Chondrocyte (in vitro differentiated cells): ENCODE measurements around the gene UBA7. TPM values are rescaled to one million over a fixed set of nuclear protein-coding genes. Genes with fewer than 3 reads are reported as not detected.
A peak's percentile ranks its signal among the peaks of the same experiment; 100 is the strongest.

Experiments used
- DNase-seq: peaks from one replicate; pipeline ENCODE4 v3.0.0; 2021; ENCODE audit warnings: mixed read lengths, low spot score
- H3K27ac Mint-ChIP-seq: one replicate; pipeline ENCODE4 v1.8.0; 2021; ENCODE audit warnings: mild to moderate bottlenecking, moderate library complexity, mixed read lengths; ENCODE audit not compliant: unreplicated experiment
- H3K27me3 Mint-ChIP-seq: 2 replicates; pipeline ENCODE4 v1.8.0; 2021; ENCODE audit warnings: low read depth, mixed read lengths
- H3K36me3 Mint-ChIP-seq: 2 replicates; pipeline ENCODE4 v1.8.0; 2021; ENCODE audit warnings: low read depth, mixed read lengths
- H3K4me1 Mint-ChIP-seq: 2 replicates; pipeline ENCODE4 v1.8.0; 2021; ENCODE audit warnings: low read depth, mild to moderate bottlenecking, mixed read lengths
- H3K4me3 Mint-ChIP-seq: one replicate; pipeline ENCODE4 v1.8.0; 2021; ENCODE audit warnings: mild to moderate bottlenecking, moderate library complexity, mixed read lengths; ENCODE audit not compliant: unreplicated experiment
- H3K9me3 Mint-ChIP-seq: 2 replicates; pipeline ENCODE4 v1.8.0; 2021; ENCODE audit warnings: low read depth, mixed read lengths
- CTCF ChIP-seq: fragments of 200-600 bp; sonication (generic); IDR thresholded peaks from 2 replicates; pipeline ENCODE4 v1.5.0; 2021; ENCODE audit warnings: antibody characterized with exemption, mild to moderate bottlenecking, moderate library complexity
- microRNA-seq: library from miRNA; unstranded; fragments of <30 nt; microRNA quantifications from one replicate; pipeline ENCODE4 v1.2.0, GENCODE V29; 2020; ENCODE audit warnings: borderline number of aligned reads
- total RNA-seq: library from RNA; stranded (reverse); gene quantifications from 3 replicates; pipeline ENCODE4 v1.2.1, GENCODE V29; 2021

The UBA7 gene
- total RNA-seq, 1 donor from 2014 or later, result 26.3 TPM

GRCh38 chr3:49756036-49756435, 57.7 kb downstream of the UBA7 start:
- H3K9me3 Mint-ChIP-seq, result no peaks in the 10 kb centered on the region
- H3K4me3 Mint-ChIP-seq, result no peak overlapping the region
- peaks cover 35% of the 10 kb centered on the region for H3K4me1 Mint-ChIP-seq
- no peaks in the 10 kb centered on the region for H3K27me3 Mint-ChIP-seq
- DNase-seq, result no peak
- peaks cover 2% of the 10 kb centered on the region for H3K36me3 Mint-ChIP-seq
- TF ChIP-seq CTCF, result no peak
- H3K27ac Mint-ChIP-seq, result peak overlapping the region; percentile 43

Small RNAs within 50 kb of the gene (microRNA-seq; reads per million reads assigned to microRNA genes)
- gene MIR5193, result not detected

Other genes with a start within 250 kb of the UBA7 start
- gene APEH, start 139.6 kb downstream of the UBA7 start, total RNA-seq, result 64.5 to 72.0 TPM (median 69.8 TPM) in 3 replicates
- gene MST1, start 124.5 kb downstream of the UBA7 start, total RNA-seq, result 17.6 to 24.4 TPM (median 19.1 TPM) in 3 replicates
- 40.1 to 46.2 TPM (median 41.4 TPM) in 3 replicates for gene RNF123, start 124.4 kb downstream of the UBA7 start, total RNA-seq
- gene AMIGO3, start 94.3 kb downstream of the UBA7 start, total RNA-seq, result 0.27 to 0.35 TPM in 2 of 3 replicates, not detected in the other
- 27.6 to 50.2 TPM (median 28.4 TPM) in 3 replicates for gene GMPPB, start 90.0 kb downstream of the UBA7 start, total RNA-seq
- gene IP6K1, start 27.4 kb downstream of the UBA7 start, total RNA-seq, result 38.9 to 44.4 TPM (median 40.1 TPM) in 3 replicates
- not detected in 3 replicates for gene CDHR4, start 14.1 kb downstream of the UBA7 start, total RNA-seq
- gene INKA1, start 10.7 kb downstream of the UBA7 start, total RNA-seq, result 4.1 to 7.9 TPM (median 7.9 TPM) in 3 replicates
- gene TRAIP, start 42.6 kb upstream of the UBA7 start, total RNA-seq, result 2.3 to 5.9 TPM (median 2.7 TPM) in 3 replicates
- gene CAMKV, start 56.0 kb upstream of the UBA7 start, total RNA-seq, result not detected in 3 replicates
- 0.55 to 1.1 TPM (median 0.56 TPM) in 3 replicates for gene MST1R, start 89.9 kb upstream of the UBA7 start, total RNA-seq
- 9.6 to 13.6 TPM (median 11.0 TPM) in 3 replicates for gene MON1A, start 115.9 kb upstream of the UBA7 start, total RNA-seq
- gene RBM6, start 126.2 kb upstream of the UBA7 start, total RNA-seq, result 57.1 to 70.7 TPM (median 61.0 TPM) in 3 replicates